Uterus (tissue), 4 donors: ENCODE measurements around the gene RHBG. TPM values are rescaled to one million over a fixed set of nuclear protein-coding genes. Genes with fewer than 3 reads are reported as not detected.

Source experiments
- DNase-seq, 2 donors: peaks; one replicate each; pipeline ENCODE4 v3.0.0-alpha.2; 2019 to 2020
- H3K27ac ChIP-seq, 2 donors: fragments of 200-600 bp; sonication (generic); 1 replicate in 1 of 2; 2 replicates in 1 of 2; pipeline ENCODE4 v1.5.1; 2016 to 2018
- H3K27me3 ChIP-seq, 2 donors: fragments of 200-600 bp; sonication (generic); one replicate each; pipeline ENCODE4 v1.5.1; 2018 to 2019; ENCODE audit warnings: control low read depth in 1 of 2
- H3K36me3 ChIP-seq, 2 donors: fragments of 200-600 bp; sonication (generic); one replicate each; pipeline ENCODE4 v1.5.1; 2019; ENCODE audit warnings: control low read depth in 1 of 2
- H3K4me1 ChIP-seq, 2 donors: fragments of 200-600 bp; sonication (generic); one replicate each; pipeline ENCODE4 v1.5.1; 2018 to 2019; ENCODE audit warnings: control low read depth in 1 of 2
- H3K4me3 ChIP-seq, 2 donors: fragments of 200-600 bp; sonication (generic); 1 replicate in 1 of 2; 2 replicates in 1 of 2; pipeline ENCODE4 v1.5.1; 2018 to 2019; ENCODE audit warnings: mild to moderate bottlenecking in 1 of 2
- H3K9me3 ChIP-seq, 2 donors: fragments of 200-600 bp; sonication (generic); one replicate each; pipeline ENCODE4 v1.5.1; 2019; ENCODE audit warnings: control low read depth in 1 of 2
- CTCF ChIP-seq, 4 experiments: fragments of 200-600 bp in 2 of 4; fragments of 450-650 bp in 2 of 4; sonication (generic) in 2 of 4; IDR thresholded peaks; one replicate each; pipeline ENCODE4 v1.5.1; 2016 to 2019; ENCODE audit warnings: antibody characterized with exemption in 4 of 4, mild to moderate bottlenecking in 2 of 4, moderate library complexity in 1 of 4
- POLR2A ChIP-seq, 2 donors: fragments of 450-650 bp; IDR thresholded peaks; one replicate each; pipeline ENCODE4 v1.6.1; 2016; ENCODE audit warnings: antibody characterized with exemption in 2 of 2, mild to moderate bottlenecking in 1 of 2, moderate library complexity in 1 of 2
- intact Hi-C: fragments of 100-400 bp; cut with DNase I; formaldehyde crosslinking; loops from one replicate; pipeline ENCODE4 v1.15.1; 2023; ENCODE audit warnings: low total_unique reads
- total RNA-seq, 4 donors: library from RNA; depleted of rRNA in 3 of 4; stranded (reverse); fragments of >200 nt in 3 of 4; gene quantifications; one replicate each; pipeline versions ENCODE4 v1.1.0 to v1.2.4, GENCODE V29; 2014 to 2023
- donor health status: DM: yes; HTN: yes; CAD: no.

RHBG gene
- total RNA-seq, 4 donors from 2014 or later, result 0.49 TPM; not detected in 3

- DNase-seq, result peak; percentile 67 to 72
- peak overlapping the region in 1 of 2 donors; percentile 15 for H3K4me3 ChIP-seq
- H3K4me1 ChIP-seq, result peaks cover 0 to 23% of the 10 kb centered on the region in 2 donors
- intact Hi-C loops, result no loop called here
- TF ChIP-seq CTCF (IDR thresholded peaks at IDR 0.05) (no peak), POLR2A (IDR thresholded peaks at IDR 0.05) (peak in 1 of 2 donors; percentile 19)
- no peak overlapping the region for H3K27ac ChIP-seq
- no peaks in the 10 kb centered on the region for H3K9me3 ChIP-seq
- H3K27me3 ChIP-seq, result peaks cover 22 to 36% of the 10 kb centered on the region in 2 donors
- H3K36me3 ChIP-seq, result no peaks in the 10 kb centered on the region
Measured at GRCh38 chr1:156421062-156421938, 52.3 kb downstream of the RHBG start.

- DNase-seq, result no peak
- no peak for TF ChIP-seq POLR2A (IDR thresholded peaks at IDR 0.05)
- no peak for TF ChIP-seq CTCF (IDR thresholded peaks at IDR 0.05)
- peaks cover 22 to 36% of the 10 kb centered on the region in 2 donors for H3K27me3 ChIP-seq
- no peak overlapping the region for H3K4me3 ChIP-seq
- no peak overlapping the region for H3K27ac ChIP-seq
- intact Hi-C loops, result no loop called here
- peaks cover 0 to 23% of the 10 kb centered on the region in 2 donors for H3K4me1 ChIP-seq
- H3K36me3 ChIP-seq, result no peaks in the 10 kb centered on the region
- H3K9me3 ChIP-seq, result no peaks in the 10 kb centered on the region
Measured at GRCh38 chr1:156421939-156422601, 53.1 kb downstream of the RHBG start.

DNA sequence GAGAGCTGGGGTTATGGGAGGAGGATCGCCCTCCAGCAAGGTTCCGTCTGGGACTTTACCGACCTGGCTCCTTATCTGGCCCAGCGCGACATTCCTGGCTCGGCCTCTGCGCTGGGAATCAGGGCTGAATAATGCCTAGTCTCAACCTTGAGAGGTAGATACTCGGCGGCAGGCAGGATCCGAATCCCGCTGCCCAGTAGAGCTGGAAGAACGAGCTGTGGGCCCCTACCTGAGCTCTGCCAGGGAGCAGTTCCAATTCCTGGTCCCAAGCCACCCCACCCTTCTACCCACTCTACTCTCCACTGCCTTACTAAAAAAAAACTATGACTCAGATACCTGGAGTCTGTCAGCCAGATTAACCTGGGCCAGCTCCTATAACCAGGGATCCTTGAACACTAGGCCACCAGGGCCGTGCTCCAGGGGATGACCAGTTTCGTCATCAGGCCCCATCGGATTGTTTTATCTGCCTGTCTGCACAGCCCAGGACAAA is 53.6 kb downstream of the RHBG start:
- Histone ChIP-seq H3K9me3 (no peaks in the 10 kb centered on the region), H3K36me3 (no peaks in the 10 kb centered on the region), H3K27ac (no peak overlapping the region), H3K4me1 (peaks cover 0 to 23% of the 10 kb centered on the region in 2 donors), H3K4me3 (no peak overlapping the region), H3K27me3 (peaks cover 22 to 36% of the 10 kb centered on the region in 2 donors)
- no peak for DNase-seq
- intact Hi-C loops, result no loop called here
- TF ChIP-seq POLR2A (IDR thresholded peaks at IDR 0.05), result no peak
- no peak for TF ChIP-seq CTCF (IDR thresholded peaks at IDR 0.05)

GRCh38 chr1:156423422-156424352 is 54.7 kb downstream of the RHBG start:
- Histone ChIP-seq H3K4me1 (peaks cover 0 to 23% of the 10 kb centered on the region in 2 donors), H3K27ac (no peak overlapping the region), H3K4me3 (no peak overlapping the region), H3K9me3 (no peaks in the 10 kb centered on the region), H3K27me3 (peaks cover 22 to 28% of the 10 kb centered on the region in 2 donors), H3K36me3 (no peaks in the 10 kb centered on the region)
- DNase-seq, result no peak
- TF ChIP-seq CTCF (IDR thresholded peaks at IDR 0.05) (no peak), POLR2A (IDR thresholded peaks at IDR 0.05) (no peak)
- intact Hi-C loops, result no loop called here
